GM19023 (cell line): ENCODE data around the gene NFX1.
"Not testable (repeated sequence)": the region's sequence is repeated elsewhere in the genome, so short reads cannot be mapped to it uniquely, and the experiment has no call there.

Experiments used
- ATAC-seq: cut with Tn5 transposase; IDR thresholded peaks from one replicate; pipeline ENCODE4 v1.9.1; 2021; ENCODE audit warnings: mild to moderate bottlenecking, moderate library complexity; ENCODE audit not compliant: unreplicated experiment

NFX1 gene

GRCh38 chr9:33306037-33306436 is 15.7 kb downstream of the NFX1 start:
- ATAC-seq: no peak

DNA sequence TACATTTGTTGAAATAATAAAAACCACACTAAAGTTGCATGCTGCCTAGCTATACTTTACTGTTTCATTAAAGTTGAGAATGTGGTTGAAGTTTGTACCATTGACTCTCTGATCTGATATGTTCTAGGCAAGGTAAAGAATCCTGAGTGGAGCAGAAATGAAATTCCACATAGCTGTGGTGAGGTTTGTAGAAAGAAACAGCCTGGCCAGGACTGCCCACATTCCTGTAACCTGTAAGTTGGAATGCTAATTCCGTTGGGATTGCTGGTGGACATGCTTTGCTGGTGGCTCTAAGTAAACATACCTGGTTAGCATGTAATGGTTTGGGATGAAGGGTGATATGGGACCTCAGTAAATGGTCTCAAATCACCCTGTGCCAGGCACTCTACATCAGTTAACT is 16.8 kb downstream of the NFX1 start:
- no peak for ATAC-seq

DNA sequence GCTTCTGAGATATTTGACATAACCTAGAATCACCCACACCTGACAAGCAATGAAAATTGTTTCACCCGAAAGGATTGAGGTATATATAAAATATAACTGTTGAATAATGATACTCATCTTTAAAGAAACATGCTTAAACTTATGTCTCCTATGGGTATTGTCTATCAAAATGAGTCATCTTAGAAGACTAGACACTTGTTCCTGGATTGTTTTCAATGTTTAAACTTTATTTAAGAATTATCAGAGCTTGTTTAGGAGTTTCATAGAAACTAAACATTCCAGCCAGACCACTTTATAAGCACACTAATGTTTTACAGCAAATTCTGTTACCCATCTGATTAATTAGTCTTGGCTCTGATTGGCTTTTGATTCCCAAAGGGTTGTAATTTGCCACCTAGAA is 19.6 kb downstream of the NFX1 start:
- ATAC-seq: no peak

GRCh38 chr9:33310748-33311147 is 20.4 kb downstream of the NFX1 start:
- no peak for ATAC-seq

DNA sequence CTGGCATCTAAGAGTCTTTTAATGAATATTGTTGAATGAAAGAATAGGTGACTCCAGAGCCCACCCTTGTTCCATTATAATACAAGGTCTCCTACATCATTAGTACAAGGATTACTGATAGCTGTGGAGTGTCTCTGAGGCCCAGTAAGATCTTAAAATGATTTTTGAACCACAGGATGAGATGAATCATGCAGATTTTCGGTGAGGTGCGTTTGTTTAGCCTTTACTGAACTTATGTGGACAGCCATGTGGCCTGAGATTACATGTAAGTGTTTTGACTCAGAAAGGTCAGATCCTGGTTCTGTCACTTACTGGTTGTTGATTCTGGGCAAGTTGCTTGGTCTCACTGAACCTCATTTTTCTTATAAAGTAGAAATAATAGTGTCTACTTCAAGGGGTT is 21.6 kb downstream of the NFX1 start:
- no peak for ATAC-seq

GRCh38 chr9:33315371-33315770 is 25.1 kb downstream of the NFX1 start:
- no peak for ATAC-seq

DNA sequence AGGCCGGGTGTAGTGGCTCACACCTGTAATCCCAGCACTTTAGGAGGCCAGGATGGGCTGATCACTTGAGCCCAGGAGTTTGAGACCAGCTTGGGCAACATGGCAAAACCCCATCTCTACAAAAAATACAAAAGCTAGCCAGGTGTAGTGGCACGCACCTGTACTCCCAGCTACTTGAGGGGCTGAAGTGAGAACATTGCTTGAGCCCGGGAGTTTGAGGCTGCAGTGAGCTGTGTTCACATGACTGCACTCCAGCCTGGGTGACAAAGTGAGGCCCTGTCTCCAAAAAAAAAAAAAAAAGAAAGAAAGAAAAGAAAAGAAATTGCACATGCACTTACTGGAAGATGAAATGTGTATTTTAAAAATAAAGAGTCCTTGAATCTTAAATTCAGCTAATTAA is 26.8 kb downstream of the NFX1 start:
- not testable (repeated sequence) for ATAC-seq

DNA sequence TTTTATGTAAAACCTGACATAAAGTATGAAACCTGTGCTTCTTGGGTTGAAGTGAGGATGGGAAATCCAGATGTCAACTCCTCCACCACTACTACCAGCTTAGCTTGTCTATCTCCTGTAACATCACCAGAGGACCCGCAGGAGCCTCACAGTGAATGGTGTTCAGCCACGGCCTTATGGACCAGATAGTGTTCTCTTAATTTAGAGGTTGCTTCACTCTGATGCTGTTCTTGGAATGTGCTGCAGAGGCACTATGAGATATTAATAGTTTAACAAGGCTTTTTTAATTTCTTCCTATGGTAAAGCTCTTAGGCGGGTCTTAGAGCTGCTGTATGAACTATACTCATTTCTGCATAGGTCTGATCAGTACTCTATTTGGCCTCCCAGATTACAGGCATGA is 27.9 kb downstream of the NFX1 start:
- no peak for ATAC-seq

DNA sequence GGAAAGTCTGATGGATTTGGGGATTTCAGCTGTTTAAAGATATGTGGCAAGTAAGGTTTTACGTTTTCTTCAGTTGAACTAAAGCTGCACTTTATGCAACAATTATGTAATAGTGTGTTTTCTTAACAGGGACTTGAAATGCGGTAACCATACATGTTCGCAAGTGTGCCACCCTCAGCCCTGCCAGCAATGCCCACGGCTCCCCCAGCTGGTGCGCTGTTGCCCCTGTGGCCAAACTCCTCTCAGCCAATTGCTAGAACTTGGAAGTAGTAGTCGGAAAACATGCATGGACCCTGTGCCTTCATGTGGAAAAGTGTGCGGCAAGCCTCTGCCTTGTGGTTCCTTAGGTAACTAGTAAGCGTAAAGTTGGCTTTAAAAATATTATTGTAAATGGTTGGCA is 28.5 kb downstream of the NFX1 start:
- ATAC-seq: no peak

GRCh38 chr9:33320230-33320567 is 29.9 kb downstream of the NFX1 start:
- no peak for ATAC-seq

- ATAC-seq: no peak
Observed at GRCh38 chr9:33320568-33321261, 30.4 kb downstream of the NFX1 start.

GRCh38 chr9:33329117-33329563 is 38.8 kb downstream of the NFX1 start:
- ATAC-seq: no peak

GRCh38 chr9:33329979-33330378 is 39.7 kb downstream of the NFX1 start:
- ATAC-seq: no peak

GRCh38 chr9:33331377-33331891 is 41.1 kb downstream of the NFX1 start:
- ATAC-seq: no peak

GRCh38 chr9:33332011-33332410 is 41.7 kb downstream of the NFX1 start:
- no peak for ATAC-seq

DNA sequence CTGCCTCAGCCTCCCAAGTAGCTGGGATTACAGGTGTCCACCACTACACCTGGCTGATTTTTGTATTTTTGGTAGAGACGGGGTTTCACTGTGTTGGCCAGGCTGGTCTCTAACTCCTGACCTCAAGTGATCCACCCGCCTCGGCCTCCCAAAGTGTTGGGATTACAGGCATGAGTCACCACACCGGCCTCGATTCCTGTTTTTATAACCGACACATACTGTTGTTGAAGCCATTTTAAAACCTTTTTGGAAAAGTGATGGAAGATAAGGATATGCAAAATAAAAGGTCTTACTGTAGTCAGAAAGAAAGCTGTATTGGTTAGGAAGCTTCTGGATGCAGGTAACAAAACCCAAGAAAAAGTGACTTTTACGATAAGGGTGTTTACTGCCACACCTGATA is 42.6 kb downstream of the NFX1 start:
- not testable (repeated sequence) for ATAC-seq

- no peak for ATAC-seq
Observed at GRCh38 chr9:33340186-33340585, 49.9 kb downstream of the NFX1 start.

- ATAC-seq: no peak
Observed at GRCh38 chr9:33341182-33341581, 50.9 kb downstream of the NFX1 start.

- ATAC-seq: no peak
Observed at GRCh38 chr9:33344145-33344544, 53.8 kb downstream of the NFX1 start.

- ATAC-seq: no peak
Observed at GRCh38 chr9:33346564-33346963, 56.2 kb downstream of the NFX1 start.

DNA sequence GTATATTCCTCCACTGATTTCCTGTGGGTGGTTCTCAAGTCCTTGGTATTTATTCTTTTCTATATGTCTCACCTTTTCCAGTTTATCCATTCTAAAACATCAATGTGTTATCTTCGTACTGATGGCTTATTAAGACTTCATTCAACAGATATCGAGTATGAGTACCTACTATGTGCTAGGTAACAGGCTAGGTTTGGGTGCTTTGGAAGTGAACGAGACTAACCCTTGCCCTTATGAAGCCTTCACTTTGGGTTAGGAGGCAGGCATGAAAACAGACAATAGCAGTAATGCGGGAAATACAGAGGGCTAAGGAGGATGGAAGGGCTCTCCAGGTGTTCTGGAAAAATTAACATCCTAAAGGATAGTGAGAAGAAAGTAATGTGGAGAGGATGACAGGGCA is 58.7 kb downstream of the NFX1 start:
- ATAC-seq: no peak

DNA sequence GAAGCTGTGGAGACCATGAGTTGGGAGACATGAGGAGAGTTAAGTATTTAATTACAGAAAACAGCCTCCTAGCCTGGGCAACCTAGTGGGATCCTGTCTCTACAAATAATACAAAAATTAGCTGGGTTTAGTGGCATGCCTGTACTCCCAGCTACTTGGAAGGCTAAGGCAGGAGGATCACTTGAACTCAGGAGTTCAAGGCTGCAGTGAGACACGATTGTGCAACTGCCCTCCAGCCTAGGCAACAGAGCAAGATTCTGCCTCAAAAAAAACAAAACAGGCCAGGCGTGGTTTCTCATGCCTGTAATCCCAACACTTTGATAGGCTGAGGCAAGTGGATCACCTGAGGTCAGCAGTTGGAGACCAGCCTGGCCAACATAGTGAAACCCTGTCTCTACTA is 59.4 kb downstream of the NFX1 start:
- no peak for ATAC-seq

DNA sequence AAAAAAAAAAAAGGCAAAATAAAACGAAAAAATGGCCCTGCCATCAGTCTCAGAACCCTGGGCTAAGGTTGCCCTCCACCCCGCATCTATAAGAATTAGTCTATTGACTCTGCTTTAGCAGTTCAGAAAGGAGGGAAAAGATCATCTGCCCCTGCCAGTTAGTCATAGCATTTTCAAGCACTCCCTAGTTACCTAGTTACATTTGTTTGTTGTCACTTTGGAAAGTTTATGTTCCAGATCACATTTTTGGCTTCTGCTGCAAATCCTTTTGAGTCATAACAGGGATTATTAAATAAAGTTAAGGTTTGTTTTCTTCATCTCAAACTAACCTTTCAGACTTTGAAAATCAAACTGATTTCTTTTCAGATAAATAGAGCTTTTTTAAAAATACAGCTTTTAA is 60.0 kb downstream of the NFX1 start:
- ATAC-seq: no peak
